ENCODE data around the gene CNPPD1.

The CNPPD1 gene

GRCh38 chr2:219199470-219200211 is 22.9 kb upstream of the CNPPD1 start:
- DNase-seq (ENCODE audit: low read depth): no peak
- no peak for TF ChIP-seq CTCF (IDR thresholded peaks at IDR 0.05; ENCODE audit: low read depth, low read length, missing control alignments)
- H3K4me3 ChIP-seq (ENCODE audit: low read depth, low read length): no peak overlapping the region

- no peak overlapping the region for H3K4me3 ChIP-seq (ENCODE audit: low read depth, low read length)
- DNase-seq (ENCODE audit: low read depth): no peak
- no peak for TF ChIP-seq CTCF (IDR thresholded peaks at IDR 0.05; ENCODE audit: low read depth, low read length, missing control alignments)
Observed at GRCh38 chr2:219198974-219199373, 22.2 kb upstream of the CNPPD1 start.

- TF ChIP-seq CTCF (IDR thresholded peaks at IDR 0.05; ENCODE audit: low read depth, low read length, missing control alignments): no peak
- DNase-seq (ENCODE audit: low read depth): no peak
- no peak overlapping the region for H3K4me3 ChIP-seq (ENCODE audit: low read depth, low read length)
Observed at GRCh38 chr2:219197388-219197787, 20.7 kb upstream of the CNPPD1 start.

- TF ChIP-seq CTCF (IDR thresholded peaks at IDR 0.05; ENCODE audit: low read depth, low read length, missing control alignments): no peak
- H3K4me3 ChIP-seq (ENCODE audit: low read depth, low read length): no peak overlapping the region
- DNase-seq (ENCODE audit: low read depth): no peak
Observed at GRCh38 chr2:219186754-219187456, 10.2 kb upstream of the CNPPD1 start.

GRCh38 chr2:219184121-219184520 is 7.4 kb upstream of the CNPPD1 start:
- no peak overlapping the region for H3K4me3 ChIP-seq (ENCODE audit: low read depth, low read length)
- TF ChIP-seq CTCF (IDR thresholded peaks at IDR 0.05; ENCODE audit: low read depth, low read length, missing control alignments): no peak
- DNase-seq (ENCODE audit: low read depth): no peak

- no peak for TF ChIP-seq CTCF (IDR thresholded peaks at IDR 0.05; ENCODE audit: low read depth, low read length, missing control alignments)
- H3K4me3 ChIP-seq (ENCODE audit: low read depth, low read length): no peak overlapping the region
- DNase-seq (ENCODE audit: low read depth): no peak
Observed at GRCh38 chr2:219183151-219183772, 6.5 kb upstream of the CNPPD1 start.

Measured in GM12864 (cell line).